ENCODE data around the gene OR10A4.
"Not testable (repeated sequence)": the region's sequence is repeated elsewhere in the genome, so short reads cannot be mapped to it uniquely, and the experiment has no call there.

OR10A4 gene

GRCh38 chr11:6876325-6876724 lies at the start of gene OR10A4:
TSS of gene OR10A4 (plus strand) at chr11:6876625. CDS start at chr11:6876648, 23 bp downstream.
- no peak for DNase-seq (ENCODE audit: low read depth in 3 of 3)

- DNase-seq (ENCODE audit: low read depth in 3 of 3): no peak
Measured at GRCh38 chr11:6828103-6828502, 48.3 kb upstream of the OR10A4 start.

- DNase-seq (ENCODE audit: low read depth in 3 of 3): no peak
Measured at GRCh38 chr11:6833356-6833755, 43.1 kb upstream of the OR10A4 start.

GRCh38 chr11:6834021-6834420 lies 42.4 kb upstream of the OR10A4 start:
- DNase-seq (ENCODE audit: low read depth in 3 of 3): no peak

GRCh38 chr11:6841694-6842093 lies 34.7 kb upstream of the OR10A4 start:
- DNase-seq (ENCODE audit: low read depth in 3 of 3): no peak

- no peak for DNase-seq (ENCODE audit: low read depth in 3 of 3)
Measured at GRCh38 chr11:6843670-6844069, 32.8 kb upstream of the OR10A4 start.

GRCh38 chr11:6844356-6844755 lies 32.1 kb upstream of the OR10A4 start:
- DNase-seq (ENCODE audit: low read depth in 3 of 3): no peak

- DNase-seq (ENCODE audit: low read depth in 3 of 3): no peak
Measured at GRCh38 chr11:6845383-6845782, 31.0 kb upstream of the OR10A4 start, which contains the start of gene OR10A5. TSS of gene OR10A5 (plus strand) at chr11:6845683. CDS start at chr11:6845683, 0 bp downstream.

GRCh38 chr11:6850526-6850925 lies 25.9 kb upstream of the OR10A4 start:
- no peak for DNase-seq (ENCODE audit: low read depth in 3 of 3)

- DNase-seq (ENCODE audit: low read depth in 3 of 3): not testable (repeated sequence)
Measured at GRCh38 chr11:6854801-6855200, 21.6 kb upstream of the OR10A4 start.

- DNase-seq (ENCODE audit: low read depth in 3 of 3): no peak
Measured at GRCh38 chr11:6855971-6856541, 20.4 kb upstream of the OR10A4 start.

GRCh38 chr11:6856871-6857270 lies 19.6 kb upstream of the OR10A4 start:
- no peak for DNase-seq (ENCODE audit: low read depth in 3 of 3)

GRCh38 chr11:6862961-6863360 lies 13.5 kb upstream of the OR10A4 start, which contains the start of gene OR10A2:
TSS of gene OR10A2 (plus strand) at chr11:6863057. CDS start at chr11:6869755, 6,698 bp downstream.
- DNase-seq (ENCODE audit: low read depth in 3 of 3): no peak

GRCh38 chr11:6864438-6864837 lies 12.0 kb upstream of the OR10A4 start:
- DNase-seq (ENCODE audit: low read depth in 3 of 3): no peak

- DNase-seq (ENCODE audit: low read depth in 3 of 3): no peak
Measured at GRCh38 chr11:6871278-6871677, 5.1 kb upstream of the OR10A4 start.

GRCh38 chr11:6875761-6876160 lies 664 bp upstream of the OR10A4 start:
- DNase-seq (ENCODE audit: low read depth in 3 of 3): no peak

- DNase-seq (ENCODE audit: low read depth in 3 of 3): no peak
Measured at GRCh38 chr11:6876914-6877313, 489 bp downstream of the OR10A4 start.

- DNase-seq (ENCODE audit: low read depth in 3 of 3): no peak
Measured at GRCh38 chr11:6882751-6883150, 6.3 kb downstream of the OR10A4 start.

GRCh38 chr11:6887711-6888110 lies 11.3 kb downstream of the OR10A4 start:
- DNase-seq (ENCODE audit: low read depth in 3 of 3): not testable (repeated sequence)

GRCh38 chr11:6888830-6889229 lies 12.4 kb downstream of the OR10A4 start:
- DNase-seq (ENCODE audit: low read depth in 3 of 3): no peak

GRCh38 chr11:6889835-6890234 lies 13.4 kb downstream of the OR10A4 start:
- no peak for DNase-seq (ENCODE audit: low read depth in 3 of 3)

GRCh38 chr11:6892400-6892799 lies 16.0 kb downstream of the OR10A4 start, which contains the start of gene OR2D2:
TSS of gene OR2D2 (minus strand) at chr11:6892500. CDS start at chr11:6892500, 0 bp downstream.
- DNase-seq (ENCODE audit: low read depth in 3 of 3): no peak

- DNase-seq (ENCODE audit: low read depth in 3 of 3): no peak
Measured at GRCh38 chr11:6894097-6894496, 17.7 kb downstream of the OR10A4 start.

GRCh38 chr11:6895010-6895409 lies 18.6 kb downstream of the OR10A4 start:
- no peak for DNase-seq (ENCODE audit: low read depth in 3 of 3)
